GM10847 (cell line): ENCODE measurements around the gene MUSK.

Experiments used
- POLR2A ChIP-seq: IDR thresholded peaks from 2 replicates; pipeline ENCODE4 v1.6.1; 2011; ENCODE audit not compliant: insufficient read length; ENCODE audit errors: extremely low read depth

MUSK gene

GRCh38 chr9:110669433-110669832, 842 bp downstream of the MUSK start:
- TF ChIP-seq POLR2A: no peak

DNA sequence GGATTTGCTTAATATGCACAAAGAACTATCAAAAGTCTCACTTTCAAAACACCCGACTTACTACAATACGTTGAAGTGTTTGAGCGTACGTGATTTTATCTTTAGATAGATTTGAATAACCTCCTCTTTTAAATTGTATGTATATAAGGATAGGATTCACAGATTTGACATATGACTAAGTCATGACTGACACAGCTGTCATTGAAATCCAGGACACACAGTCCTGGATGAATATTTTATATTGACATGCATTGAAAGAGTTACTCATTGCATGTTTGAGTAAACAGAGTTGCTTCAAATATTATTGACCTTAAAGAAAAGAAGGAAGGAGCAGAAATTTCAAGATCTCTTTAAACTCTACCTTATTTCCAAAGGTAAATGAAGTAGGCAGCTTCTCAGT, 3.3 kb downstream of the MUSK start:
- TF ChIP-seq POLR2A: no peak

DNA sequence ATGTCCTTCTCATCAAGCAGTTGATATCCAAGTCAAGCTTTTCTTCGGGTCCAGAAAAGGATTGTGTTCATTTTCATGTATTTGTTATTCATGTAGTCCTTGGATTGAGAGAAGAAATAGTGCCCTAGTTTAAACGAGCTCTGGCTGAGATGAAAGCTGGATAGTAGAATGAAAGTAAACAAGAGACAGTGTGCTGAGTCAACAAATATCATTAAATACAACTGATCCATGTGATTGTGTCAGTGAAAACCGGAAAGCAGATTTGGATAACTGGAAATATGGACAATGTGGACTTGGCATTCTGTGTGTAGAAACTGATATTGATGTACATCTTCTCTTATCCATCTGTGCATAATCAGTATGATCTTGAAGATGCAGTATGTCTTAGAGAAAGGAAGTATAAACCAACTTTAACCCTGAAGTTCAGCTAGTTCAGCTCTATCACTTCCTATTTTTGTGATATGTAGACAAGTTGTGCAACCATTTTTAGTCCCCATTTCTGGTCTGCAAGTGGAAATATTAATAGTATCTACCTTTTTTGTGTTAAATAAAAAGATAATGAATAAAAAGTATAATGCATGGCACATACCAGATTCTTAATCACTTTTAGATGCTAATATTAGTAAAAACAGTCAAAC, 4.4 kb downstream of the MUSK start:
- no peak for TF ChIP-seq POLR2A

DNA sequence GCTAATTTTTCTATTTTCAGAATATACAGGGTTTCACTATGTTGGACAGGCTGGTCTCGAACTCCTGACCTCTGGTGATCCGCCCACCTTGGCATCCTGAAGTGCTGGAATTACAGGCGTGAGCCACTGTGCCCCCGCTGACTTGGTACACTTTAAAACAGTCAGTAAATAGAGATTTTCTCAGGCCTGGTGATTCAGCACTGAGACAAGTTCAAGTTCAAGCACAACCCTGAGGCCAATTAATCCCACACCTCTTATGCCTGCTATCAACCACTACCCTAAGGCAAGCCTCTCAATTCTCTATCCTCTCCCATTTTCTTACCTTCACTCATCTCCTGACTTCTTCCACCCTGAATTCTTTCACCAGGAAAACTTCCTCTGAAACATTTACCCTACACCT, 18.9 kb downstream of the MUSK start:
- no peak for TF ChIP-seq POLR2A

DNA sequence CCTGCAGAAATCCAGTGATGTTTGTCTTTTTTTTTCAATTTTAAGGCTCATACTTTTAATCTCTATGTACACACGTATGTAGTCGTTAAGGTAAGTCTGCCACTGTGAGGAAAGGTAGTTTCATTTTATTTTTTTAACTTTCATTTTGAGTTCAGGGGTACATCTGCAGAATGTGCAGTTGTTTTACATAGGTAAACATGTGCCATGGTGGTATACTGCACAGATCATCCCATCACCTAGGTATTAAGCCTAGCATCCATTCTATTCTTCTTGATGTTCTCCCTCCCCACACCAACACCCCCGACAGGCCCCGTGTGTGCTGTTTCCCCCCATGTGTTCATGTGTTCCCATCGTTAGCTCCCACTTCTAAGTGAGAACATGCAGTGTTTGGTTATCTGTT, 19.7 kb downstream of the MUSK start:
- TF ChIP-seq POLR2A: no peak

- no peak for TF ChIP-seq POLR2A
These were observed 22.5 kb downstream of the MUSK start for GRCh38 chr9:110691002-110691549.

- TF ChIP-seq POLR2A: no peak
These were observed 32.4 kb downstream of the MUSK start for GRCh38 chr9:110700953-110701352.

- TF ChIP-seq POLR2A: no peak
These were observed 35.1 kb downstream of the MUSK start for GRCh38 chr9:110703669-110704068.

DNA sequence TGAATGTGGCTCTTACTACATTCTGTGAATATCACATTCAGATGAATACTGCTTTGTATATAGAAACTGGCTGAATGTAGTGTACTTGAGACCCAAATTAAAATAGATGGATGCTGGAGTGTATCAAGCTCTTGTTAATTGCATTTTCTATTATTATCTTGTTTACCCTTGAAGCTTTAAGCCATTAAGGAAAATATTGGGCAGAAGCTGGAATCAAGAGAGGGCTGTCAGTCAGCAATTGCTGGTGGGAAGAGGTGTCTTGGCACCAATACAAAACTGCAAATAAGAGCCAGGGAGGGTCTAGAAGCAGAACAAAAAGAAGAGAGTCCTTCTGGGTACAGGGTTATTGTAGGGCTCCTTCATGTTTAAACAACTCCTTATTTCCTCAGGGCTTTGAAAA, 38.8 kb downstream of the MUSK start:
- TF ChIP-seq POLR2A: no peak

DNA sequence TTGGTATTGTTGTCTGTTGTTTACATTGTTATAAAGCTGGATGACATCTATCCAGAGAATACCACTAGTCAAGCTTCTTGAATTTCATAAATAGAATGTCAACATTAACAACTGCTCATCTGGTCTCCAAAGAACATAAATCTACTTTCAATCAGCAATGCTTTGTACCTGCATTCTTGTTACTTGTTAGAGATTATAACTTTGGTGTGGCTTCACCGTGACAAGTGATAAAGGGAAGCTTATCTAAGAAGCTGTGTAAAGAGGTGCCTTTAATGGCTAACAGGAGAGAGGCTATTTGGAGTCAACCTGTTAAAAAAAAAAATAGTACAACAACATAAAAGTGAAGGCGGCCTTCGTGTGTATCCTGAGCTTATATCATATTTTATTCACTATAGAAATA, 41.8 kb downstream of the MUSK start:
- no peak for TF ChIP-seq POLR2A

DNA sequence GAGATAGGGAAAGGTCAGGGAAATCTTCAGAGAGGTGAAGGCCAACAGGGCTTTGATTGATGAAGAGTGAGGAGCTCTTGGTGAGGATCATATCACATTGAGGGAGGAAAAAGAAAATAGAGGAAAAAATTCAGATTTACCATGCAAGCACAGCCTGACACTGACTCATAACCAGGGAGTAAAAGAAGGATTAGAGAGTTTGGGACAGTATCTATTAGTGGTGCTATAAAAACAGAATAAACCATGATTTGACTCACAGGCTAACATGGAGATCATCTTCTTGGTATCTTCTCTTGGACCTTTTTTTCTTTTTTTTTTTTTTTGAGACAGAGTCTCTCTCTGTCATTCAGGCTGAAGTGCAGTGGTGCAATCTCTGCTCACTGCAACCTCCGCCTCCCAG, 44.4 kb downstream of the MUSK start:
- TF ChIP-seq POLR2A: no peak

- TF ChIP-seq POLR2A: no peak
These were observed 45.7 kb downstream of the MUSK start for GRCh38 chr9:110714314-110714713.

- no peak for TF ChIP-seq POLR2A
These were observed 59.5 kb downstream of the MUSK start for GRCh38 chr9:110728058-110728457.

- no peak for TF ChIP-seq POLR2A
These were observed 61.0 kb downstream of the MUSK start for GRCh38 chr9:110729641-110730040.

DNA sequence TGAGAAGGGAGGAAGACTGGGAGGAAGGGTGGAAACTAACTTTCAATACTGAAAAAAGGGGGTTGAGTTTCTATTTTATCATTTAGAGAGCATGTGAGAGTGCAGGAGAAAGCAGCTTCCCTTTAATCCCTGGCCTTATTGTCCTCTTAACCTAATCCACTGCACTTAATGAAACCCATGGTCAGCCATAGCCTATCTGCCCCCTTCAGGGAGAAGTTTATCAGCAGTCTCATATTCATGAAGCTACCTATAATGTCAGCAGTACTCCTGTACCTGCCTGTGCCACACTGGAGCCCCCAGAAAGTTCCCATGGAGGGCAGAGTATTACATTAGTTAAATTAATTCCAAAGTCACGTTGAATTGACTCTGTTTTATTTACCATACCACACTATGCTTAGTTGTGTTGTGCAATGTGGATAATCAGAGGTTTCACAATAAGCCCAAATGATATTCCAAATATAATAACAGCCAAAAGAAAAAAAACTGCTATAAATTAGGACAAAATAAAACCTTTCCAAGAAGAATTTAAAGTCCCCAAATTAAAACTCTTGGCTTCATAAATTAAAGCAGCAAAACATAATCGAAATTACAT, 62.9 kb downstream of the MUSK start:
- no peak for TF ChIP-seq POLR2A

DNA sequence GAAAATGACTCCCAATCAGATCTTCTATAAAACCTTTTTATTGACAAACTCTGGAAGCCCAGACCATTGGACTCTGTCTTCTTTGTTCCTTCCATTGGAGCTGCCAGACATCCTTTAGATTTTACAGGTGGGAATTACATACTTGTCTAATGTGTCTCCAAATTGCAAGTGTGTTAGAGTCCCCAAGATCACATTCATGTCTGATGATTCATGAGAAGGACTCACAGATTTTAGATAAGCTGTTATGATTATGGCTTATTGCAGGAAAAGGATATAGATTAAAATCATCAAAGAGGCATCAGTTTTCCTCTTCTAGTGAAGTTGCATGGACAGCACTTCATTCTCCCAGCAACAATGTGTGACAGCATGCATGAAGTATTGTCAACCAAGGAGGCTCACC, 70.4 kb downstream of the MUSK start:
- no peak for TF ChIP-seq POLR2A
